WTC11 (cell line): ENCODE results near the gene AMD1. TPM values are rescaled to one million over a fixed set of nuclear protein-coding genes. Genes with fewer than 3 reads are reported as not detected.

ENCODE experiments used
- ATAC-seq: fragments of 200-7000 bp; cut with Tn5 transposase; 2 replicates; pipeline ENCODE4 v1.10.0; 2021; ENCODE audit warnings: mild to moderate bottlenecking, moderate library complexity
- CTCF ChIA-PET: fragments of 300-600 bp; sonication (Branson Sonifier 250); formaldehyde crosslinking; loops from one replicate; lab custom pipeline; 2021; ENCODE audit warnings: antibody characterized with exemption; lab: Charles Lee
- POLR2A ChIA-PET: fragments of 350-600 bp; sonication (Branson Sonifier 250); formaldehyde crosslinking; loops from one replicate; lab custom pipeline; 2021; ENCODE audit warnings: antibody characterized with exemption; lab: Charles Lee
- DNase-seq: peaks from one replicate; pipeline ENCODE4 v3.0.0; 2021; ENCODE audit warnings: low spot score
- H3K27ac Mint-ChIP-seq: 2 replicates; pipeline ENCODE4 v1.8.0; 2021; ENCODE audit warnings: mixed read lengths
- H3K27me3 Mint-ChIP-seq: 2 replicates; pipeline ENCODE4 v1.8.0; 2021; ENCODE audit warnings: low read depth, mild to moderate bottlenecking, moderate library complexity, mixed read lengths
- H3K36me3 Mint-ChIP-seq: 2 replicates; pipeline ENCODE4 v1.8.0; 2021; ENCODE audit warnings: mixed read lengths
- H3K4me1 Mint-ChIP-seq: 2 replicates; pipeline ENCODE4 v1.8.0; 2022; ENCODE audit warnings: mixed read lengths
- H3K4me3 Mint-ChIP-seq: 2 replicates; pipeline ENCODE4 v1.8.0; 2021; ENCODE audit warnings: mild to moderate bottlenecking, moderate library complexity, mixed read lengths
- H3K9me3 Mint-ChIP-seq: 2 replicates; pipeline ENCODE4 v1.8.0; 2021; ENCODE audit warnings: mixed read lengths
- AFF4 ChIP-seq: sonication (generic); formaldehyde crosslinking; IDR thresholded peaks from 2 replicates; pipeline ENCODE4 v1.8.1; 2023; ENCODE audit warnings: mild to moderate bottlenecking, missing genetic modification reagents, borderline replicate concordance
- ATF2 ChIP-seq: sonication (generic); formaldehyde crosslinking; IDR thresholded peaks from 2 replicates; pipeline ENCODE4 v1.8.1; 2022; ENCODE audit warnings: low read depth, missing genetic modification reagents, borderline replicate concordance
- CBFB ChIP-seq: sonication (generic); formaldehyde crosslinking; IDR thresholded peaks from 2 replicates; pipeline ENCODE4 v1.8.1; 2022; ENCODE audit warnings: mild to moderate bottlenecking, low read depth, missing genetic modification reagents
- FOXP4 ChIP-seq: sonication (generic); formaldehyde crosslinking; IDR thresholded peaks from 2 replicates; pipeline ENCODE4 v1.8.0; 2022; ENCODE audit warnings: mild to moderate bottlenecking, missing genetic modification reagents
- HMGXB4 ChIP-seq: sonication (generic); formaldehyde crosslinking; IDR thresholded peaks from 2 replicates; pipeline ENCODE4 v1.8.1; 2023; ENCODE audit warnings: mild to moderate bottlenecking, moderate library complexity, missing genetic modification reagents
- RORB ChIP-seq: fragments of 250-450 bp; sonication (Bioruptor Pico); IDR thresholded peaks from 2 replicates; pipeline ENCODE4 v1.9.0; 2021; ENCODE audit warnings: mild to moderate bottlenecking
- TEAD1 ChIP-seq: sonication (generic); formaldehyde crosslinking; IDR thresholded peaks from 2 replicates; pipeline ENCODE4 v1.8.0; 2022; ENCODE audit warnings: mild to moderate bottlenecking, missing genetic modification reagents
- ZNF121 ChIP-seq: sonication (generic); formaldehyde crosslinking; IDR thresholded peaks from 2 replicates; pipeline ENCODE4 v1.8.0; 2023; ENCODE audit warnings: missing genetic modification reagents
- ZNF138 ChIP-seq: sonication (generic); formaldehyde crosslinking; conservative IDR thresholded peaks from 2 replicates; pipeline ENCODE4 v1.8.1; 2022; ENCODE audit warnings: mild to moderate bottlenecking, moderate library complexity, missing genetic modification reagents
- ZNF317 ChIP-seq: sonication (generic); formaldehyde crosslinking; IDR thresholded peaks from 2 replicates; pipeline ENCODE4 v1.8.1; 2023; ENCODE audit warnings: low read depth, mild to moderate bottlenecking, moderate library complexity, missing genetic modification reagents, borderline replicate concordance
- ZNF532 ChIP-seq: fragments of 250-450 bp; sonication (Bioruptor Pico); IDR thresholded peaks from 2 replicates; pipeline ENCODE4 v1.9.0; 2021; ENCODE audit warnings: mild to moderate bottlenecking, borderline replicate concordance
- ZSCAN18 ChIP-seq: fragments of 250-450 bp; sonication (Bioruptor Pico); IDR thresholded peaks from 2 replicates; pipeline ENCODE4 v2.1.2; 2022; ENCODE audit warnings: mild to moderate bottlenecking, moderate library complexity
- total RNA-seq: library from RNA; stranded (reverse); gene quantifications from 3 replicates; pipeline ENCODE4 v1.2.3, GENCODE V29; 2021

AMD1 gene
- total RNA-seq, 1 experiment from 2014 or later = 122 TPM

GRCh38 chr6:110944681-110945151, 70.1 kb downstream of the AMD1 start:
- CTCF ChIA-PET = interaction anchor here (1.5 kb wide), 1 partner anchor 267 kb away, joined by 4 read pairs; no protein-coding TSS in a partner anchor
- no peak for TF ChIP-seq ZNF121
- TF ChIP-seq HMGXB4 = no peak
- TF ChIP-seq ATF2 (CRISPR knock-in tag) = no peak
- TF ChIP-seq AFF4 (CRISPR knock-in tag) = no peak
- TF ChIP-seq CBFB = no peak
- no peak for TF ChIP-seq ZNF138
- TF ChIP-seq FOXP4 = no peak
- no peak for TF ChIP-seq TEAD1 (CRISPR knock-in tag)
- TF ChIP-seq RORB (CRISPR knock-in tag) = no peak
- TF ChIP-seq ZNF317 (CRISPR knock-in tag) = no peak
- TF ChIP-seq ZNF532 (CRISPR knock-in tag) = no peak
- no peak for TF ChIP-seq ZSCAN18 (CRISPR knock-in tag)
- POLR2A ChIA-PET = interaction anchor here (0.8 kb wide), 1 partner anchor 24 kb away, joined by 4 read pairs; no protein-coding TSS in a partner anchor
- no peaks in the 10 kb centered on the region for H3K36me3 Mint-ChIP-seq
- DNase-seq = no peak
- no peak overlapping the region for H3K4me3 Mint-ChIP-seq
- H3K27me3 Mint-ChIP-seq = no peaks in the 10 kb centered on the region
- ATAC-seq = no peak
- H3K9me3 Mint-ChIP-seq = no peaks in the 10 kb centered on the region
- no peak overlapping the region for H3K27ac Mint-ChIP-seq
- H3K4me1 Mint-ChIP-seq = no peaks in the 10 kb centered on the region

Other genes starting within 250 kb of the AMD1 start
- gene CDK19, start 59.3 kb upstream of the AMD1 start, total RNA-seq = 10.6 to 11.7 TPM (median 10.7 TPM) in 3 replicates
- 65.5 to 69.0 TPM (median 67.0 TPM) in 3 replicates for gene GTF3C6, start 83.9 kb downstream of the AMD1 start, total RNA-seq
- gene RPF2, start 107.3 kb downstream of the AMD1 start, total RNA-seq = 43.2 to 44.7 TPM (median 43.7 TPM) in 3 replicates
- gene SLC16A10, start 212.7 kb downstream of the AMD1 start, total RNA-seq = 14.9 to 18.4 TPM (median 16.0 TPM) in 3 replicates